OCI-LY3 (cell line): Measurements from ENCODE around the gene ANKS1B.

ENCODE experiments used
- CTCF ChIP-seq: fragments of 200-600, 300-600 bp; sonication (generic); IDR thresholded peaks from 2 replicates; pipeline ENCODE4 v1.5.1; 2014; ENCODE audit warnings: antibody characterized with exemption, low read length, low read depth
- EZH2phosphoT487 ChIP-seq: fragments of 200-600 bp; shearing (Covaris generic); IDR thresholded peaks from 2 replicates; pipeline ENCODE4 v1.6.1; 2018; ENCODE audit warnings: antibody characterized with exemption, mixed run types, low read depth

- TF ChIP-seq CTCF (no peak), EZH2phosphoT487 (no peak)
Observed at GRCh38 chr12:99721715-99722275, 262.9 kb downstream of the ANKS1B start.
